CD4-positive, CD25-positive, alpha-beta regulatory T cell (primary cell): Measurements from ENCODE around the gene HPX. TPM values are rescaled to one million over a fixed set of nuclear protein-coding genes. Genes with fewer than 3 reads are reported as not detected.
A peak's percentile ranks its signal among the peaks of the same experiment; 100 is the strongest.

Experiments used
- ATAC-seq, 2 donors: fragments of 150-1000 bp; cut with Tn5 transposase; one replicate each; pipeline ENCODE4 v1.10.0; 2021; ENCODE audit warnings: low read depth in 2 of 2, moderate number of reproducible peaks in 2 of 2, moderate library complexity in 1 of 2
- DNase-seq, 3 donors: peaks; one replicate each; pipeline versions ENCODE4 v3.0.0 to v3.0.0-alpha.2; 2012 to 2022; ENCODE audit warnings: mixed read lengths in 1 of 3
- H3K27ac ChIP-seq: one replicate; pipeline ENCODE4 v1.7.0; 2013; ENCODE audit warnings: mild to moderate bottlenecking, low read length; ENCODE audit not compliant: insufficient read depth, poor library complexity, severe bottlenecking
- H3K27me3 ChIP-seq: one replicate; pipeline ENCODE4 v1.7.0; 2013; ENCODE audit warnings: low read length; ENCODE audit not compliant: control insufficient read depth, insufficient read depth
- H3K36me3 ChIP-seq: one replicate; pipeline ENCODE4 v1.7.0; 2013; ENCODE audit warnings: mild to moderate bottlenecking, low read length, moderate library complexity; ENCODE audit not compliant: control insufficient read depth, insufficient read depth
- H3K4me1 ChIP-seq: 2 replicates; pipeline ENCODE4 v1.7.0; 2013; ENCODE audit warnings: mild to moderate bottlenecking, low read length; ENCODE audit not compliant: insufficient read depth, control insufficient read depth, poor library complexity, severe bottlenecking
- H3K4me3 ChIP-seq: one replicate; pipeline ENCODE4 v1.7.0; 2013; ENCODE audit warnings: low read depth, mild to moderate bottlenecking, low read length, moderate library complexity
- H3K9me3 ChIP-seq, 2 experiments: 1 replicate in 1 of 2; 2 replicates in 1 of 2; pipeline ENCODE4 v1.7.0; 2013; ENCODE audit warnings: low read length in 2 of 2, mild to moderate bottlenecking in 1 of 2, moderate library complexity in 1 of 2; ENCODE audit not compliant: control insufficient read depth in 2 of 2
- H3K27ac Mint-ChIP-seq, 3 donors: one replicate each; pipeline ENCODE4 v1.8.0; 2020 to 2022; ENCODE audit warnings: mild to moderate bottlenecking in 3 of 3, mixed read lengths in 3 of 3, moderate library complexity in 2 of 3
- H3K27me3 Mint-ChIP-seq: one replicate; pipeline ENCODE4 v1.8.0; 2022; ENCODE audit warnings: mild to moderate bottlenecking, mixed read lengths
- H3K36me3 Mint-ChIP-seq: one replicate; pipeline ENCODE4 v1.8.0; 2020; ENCODE audit warnings: mixed read lengths
- H3K4me1 Mint-ChIP-seq, 4 donors: one replicate each; pipeline ENCODE4 v1.8.0; 2020 to 2022; ENCODE audit warnings: mixed read lengths in 4 of 4, mild to moderate bottlenecking in 1 of 4
- H3K4me3 Mint-ChIP-seq, 4 donors: one replicate each; pipeline ENCODE4 v1.8.0; 2020 to 2022; ENCODE audit warnings: mild to moderate bottlenecking in 4 of 4, mixed read lengths in 4 of 4, moderate library complexity in 3 of 4
- H3K9me3 Mint-ChIP-seq, 7 donors: one replicate each; pipeline ENCODE4 v1.8.0; 2020 to 2022; ENCODE audit warnings: mixed read lengths in 7 of 7, mild to moderate bottlenecking in 3 of 7, moderate library complexity in 2 of 7
- polyA plus RNA-seq, 4 donors: library from polyadenylated mRNA; unstranded; fragments of 300-500 nt; fragmentation: Illumina TruSeq; gene quantifications; one replicate each; pipeline ENCODE4 v1.2.3, GENCODE V29; 2021
- total RNA-seq: library from RNA; stranded (reverse); gene quantifications from one replicate; pipeline ENCODE4 v1.2.3, GENCODE V29; 2022

HPX gene
- total and polyA plus RNA-seq, 5 donors from 2014 or later = 1.5 TPM; not detected in 4

- Histone ChIP-seq H3K4me1 (peaks cover 9% of the 10 kb centered on the region), H3K36me3 (no peaks in the 10 kb centered on the region), H3K9me3 (no peaks in the 10 kb centered on the region), H3K27me3 (no peaks in the 10 kb centered on the region), H3K4me3 (no peak overlapping the region), H3K27ac (no peak overlapping the region)
- H3K4me3 Mint-ChIP-seq = peak overlapping the region in 1 of 4 donors; percentile 7
- no peaks in the 10 kb centered on the region for H3K9me3 Mint-ChIP-seq
- peak overlapping the region in 2 of 3 donors; percentile 65 to 69 for H3K27ac Mint-ChIP-seq
- H3K27me3 Mint-ChIP-seq = no peaks in the 10 kb centered on the region
- ATAC-seq = no peak
- H3K36me3 Mint-ChIP-seq = no peaks in the 10 kb centered on the region
- H3K4me1 Mint-ChIP-seq = peaks cover 13 to 35% (median 23%) of the 10 kb centered on the region in 4 donors
- no peak for DNase-seq
Observed at GRCh38 chr11:6385046-6385777, 55.6 kb downstream of the HPX start.

Other genes starting within 250 kb of the HPX start
- gene OR52W1, start 241.8 kb downstream of the HPX start, total RNA-seq = not detected
- gene OR52W1, start 241.8 kb downstream of the HPX start, polyA plus RNA-seq = not detected
- not detected for gene C11orf42, start 235.4 kb downstream of the HPX start, total RNA-seq
- gene C11orf42, start 235.4 kb downstream of the HPX start, polyA plus RNA-seq = not detected
- gene FHIP1B, start 206.4 kb downstream of the HPX start, total RNA-seq = 30.7 TPM
- gene FHIP1B, start 206.4 kb downstream of the HPX start, polyA plus RNA-seq = 10 to 100 TPM; 10.2 to 12.5 (median 10.3) TPM
- 0.20 TPM for gene CNGA4, start 201.9 kb downstream of the HPX start, total RNA-seq
- gene CNGA4, start 201.9 kb downstream of the HPX start, polyA plus RNA-seq = not detected
- gene CCKBR, start 181.1 kb downstream of the HPX start, total RNA-seq = not detected
- gene CCKBR, start 181.1 kb downstream of the HPX start, polyA plus RNA-seq = not detected
- gene CAVIN3, start 120.5 kb downstream of the HPX start, total RNA-seq = 0.79 TPM
- 1 to 10 TPM; 1.0 to 4.3 (median 1.5) TPM for gene CAVIN3, start 120.5 kb downstream of the HPX start, polyA plus RNA-seq
- gene SMPD1, start 50.5 kb downstream of the HPX start, total RNA-seq = 43.7 TPM
- 10 to 100 TPM; 11.4 to 15.7 (median 13.3) TPM for gene SMPD1, start 50.5 kb downstream of the HPX start, polyA plus RNA-seq
- gene APBB1, start 21.9 kb downstream of the HPX start, total RNA-seq = 95.8 TPM
- gene APBB1, start 21.9 kb downstream of the HPX start, polyA plus RNA-seq = 100 to 1,000 TPM in 3 of 4 donors, 10 to 100 TPM in 1; 89.0 to 134 (median 121) TPM
- gene TRIM3, start 33.0 kb upstream of the HPX start, total RNA-seq = 16.4 TPM
- 1 to 10 TPM in 3 of 4 donors, under 1 TPM in 1; 0.91 to 2.7 (median 1.9) TPM for gene TRIM3, start 33.0 kb upstream of the HPX start, polyA plus RNA-seq
- 45.4 TPM for gene ARFIP2, start 40.3 kb upstream of the HPX start, total RNA-seq
- 10 to 100 TPM; 33.0 to 38.3 (median 35.6) TPM for gene ARFIP2, start 40.3 kb upstream of the HPX start, polyA plus RNA-seq
- gene TIMM10B, start 40.5 kb upstream of the HPX start, total RNA-seq = 49.8 TPM
- gene TIMM10B, start 40.5 kb upstream of the HPX start, polyA plus RNA-seq = 10 to 100 TPM; 24.5 to 47.9 (median 33.4) TPM
- 32.7 TPM for gene DNHD1, start 56.3 kb upstream of the HPX start, total RNA-seq
- gene DNHD1, start 56.3 kb upstream of the HPX start, polyA plus RNA-seq = 1 to 10 TPM in 3 of 4 donors, under 1 TPM in 1; 0.65 to 1.6 (median 1.4) TPM
- gene RRP8, start 162.6 kb upstream of the HPX start, total RNA-seq = 21.0 TPM
- 10 to 100 TPM; 22.5 to 30.9 (median 25.7) TPM for gene RRP8, start 162.6 kb upstream of the HPX start, polyA plus RNA-seq
- gene ILK, start 162.8 kb upstream of the HPX start, total RNA-seq = 62.9 TPM
- gene ILK, start 162.8 kb upstream of the HPX start, polyA plus RNA-seq = 100 to 1,000 TPM in 2 of 4 donors, 10 to 100 TPM in 2; 92.8 to 141 (median 115) TPM
- 125 TPM for gene TAF10, start 171.2 kb upstream of the HPX start, total RNA-seq
- gene TAF10, start 171.2 kb upstream of the HPX start, polyA plus RNA-seq = 100 to 1,000 TPM; 254 to 386 (median 265) TPM
- 100 TPM for gene TPP1, start 178.4 kb upstream of the HPX start, total RNA-seq
- 100 to 1,000 TPM; 135 to 165 (median 137) TPM for gene TPP1, start 178.4 kb upstream of the HPX start, polyA plus RNA-seq
- 2.4 TPM for gene DCHS1, start 214.8 kb upstream of the HPX start, total RNA-seq
- gene DCHS1, start 214.8 kb upstream of the HPX start, polyA plus RNA-seq = 1 to 10 TPM in 2 of 4 donors, under 1 TPM in 2; 0.49 to 1.6 (median 1.0) TPM
- gene MRPL17, start 242.4 kb upstream of the HPX start, total RNA-seq = 10.0 TPM
- gene MRPL17, start 242.4 kb upstream of the HPX start, polyA plus RNA-seq = 10 to 100 TPM; 18.5 to 35.5 (median 25.1) TPM